Left lobe of liver (tissue), 2 donors: ENCODE measurements around the gene DBP. TPM values are rescaled to one million over a fixed set of nuclear protein-coding genes. Genes with fewer than 3 reads are reported as not detected.
"Not testable (repeated sequence)": the region's sequence is repeated elsewhere in the genome, so short reads cannot be mapped to it uniquely, and the experiment has no call there.

ENCODE experiments used
- ATAC-seq: fragments of 200-7000 bp; cut with Tn5 transposase; one replicate; pipeline ENCODE4 v1.9.1; 2020; ENCODE audit warnings: mild to moderate bottlenecking, moderate library complexity
- DNase-seq: peaks from one replicate; pipeline ENCODE4 v3.0.0-alpha.2; 2020; ENCODE audit warnings: low spot score
- total RNA-seq: library from RNA; stranded (reverse); gene quantifications from one replicate; pipeline ENCODE4 v1.2.1, GENCODE V29; 2021
- donor health status: DM: no; HTN: no; CAD: no; lungs with moderate emphysema.
- donor health status: DM: no; HTN: yes; CAD: no.

Gene DBP
- total RNA-seq, 1 donor from 2014 or later: 11.4 TPM

GRCh38 chr19:48642862-48643261, 5.7 kb upstream of the DBP start:
- DNase-seq (no peak), ATAC-seq (no peak)

GRCh38 chr19:48641850-48642249, 4.7 kb upstream of the DBP start:
- DNase-seq (no peak), ATAC-seq (no peak)

GRCh38 chr19:48639483-48640375, 2.5 kb upstream of the DBP start:
- DNase-seq (no peak), ATAC-seq (no peak)

DNA sequence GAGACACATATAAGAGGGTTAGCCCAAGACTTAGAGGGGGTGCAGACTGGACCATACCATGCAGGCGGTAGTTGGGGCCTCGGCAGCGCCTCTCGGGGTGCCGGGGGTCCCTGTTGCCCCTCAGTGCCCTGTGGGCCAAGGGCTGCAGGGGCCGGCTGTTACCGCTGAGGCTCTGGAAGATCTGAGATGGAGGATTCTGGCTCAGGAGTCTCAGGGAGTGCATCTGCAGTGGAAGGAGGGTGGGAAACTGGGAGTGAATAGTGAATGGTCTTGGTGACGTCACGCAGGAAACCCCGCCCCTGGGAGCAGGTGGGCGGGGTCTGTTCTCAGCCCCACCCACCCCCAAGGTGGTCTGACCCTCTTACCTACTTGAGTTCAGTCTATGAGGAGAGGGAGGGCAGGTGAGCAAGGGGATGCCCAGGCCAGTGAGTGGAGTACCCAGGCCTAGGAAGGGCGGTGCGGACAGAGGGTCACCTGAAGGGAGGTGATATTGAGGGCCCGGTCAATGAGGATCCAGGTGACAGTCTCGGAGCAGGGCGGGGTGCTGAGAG, 1.7 kb upstream of the DBP start:
- DNase-seq: peak; percentile 57
- ATAC-seq: no peak

GRCh38 chr19:48637948-48638830, 1.0 kb upstream of the DBP start:
- ATAC-seq: peak; percentile 48
- DNase-seq: peak; percentile 86

GRCh38 chr19:48637449-48637947, 319 bp upstream of the DBP start:
- peak; percentile 99 for DNase-seq
- ATAC-seq: peak; percentile 65

GRCh38 chr19:48635966-48636858, 967 bp downstream of the DBP start:
- ATAC-seq (no peak), DNase-seq (peak; percentile 63)

DNA sequence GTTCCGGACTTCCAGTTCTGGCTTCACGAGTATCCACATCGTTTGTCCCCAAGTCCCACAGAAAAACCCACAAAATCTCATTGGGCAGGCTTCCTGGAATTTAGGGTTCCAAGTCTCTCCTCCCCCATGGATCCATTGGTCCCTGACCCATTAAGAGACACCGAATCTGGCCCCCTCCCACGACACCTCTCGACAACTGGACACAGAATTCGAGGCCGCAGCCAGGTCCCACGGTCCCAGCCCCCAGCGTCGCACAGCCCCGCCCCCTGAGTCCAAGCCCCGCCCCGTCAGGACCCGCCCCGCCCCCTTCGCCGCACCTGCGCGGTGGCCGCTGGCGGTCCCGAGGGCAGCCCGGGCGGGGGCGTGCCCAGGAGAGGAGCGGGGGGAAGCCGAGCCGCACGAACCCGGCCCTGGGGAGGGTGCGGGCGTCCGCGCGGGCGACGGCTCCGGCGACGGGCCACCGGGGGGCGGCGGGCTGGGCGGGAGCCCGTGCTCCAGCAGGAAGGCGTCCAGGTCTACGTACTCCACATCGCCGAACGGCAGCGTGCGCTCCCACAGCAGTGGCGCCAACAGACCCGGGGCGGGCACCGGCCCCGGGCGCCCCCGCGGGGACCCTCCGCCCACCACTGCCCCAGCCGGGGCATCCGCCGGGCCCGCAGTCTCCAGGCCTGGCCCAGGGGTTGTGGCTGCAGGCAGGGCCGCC, 1.8 kb downstream of the DBP start:
- DNase-seq (peak; percentile 84), ATAC-seq (peak; percentile 59)

GRCh38 chr19:48634424-48635262, 2.5 kb downstream of the DBP start:
- ATAC-seq (peak; percentile 44), DNase-seq (peak; percentile 97)

DNA sequence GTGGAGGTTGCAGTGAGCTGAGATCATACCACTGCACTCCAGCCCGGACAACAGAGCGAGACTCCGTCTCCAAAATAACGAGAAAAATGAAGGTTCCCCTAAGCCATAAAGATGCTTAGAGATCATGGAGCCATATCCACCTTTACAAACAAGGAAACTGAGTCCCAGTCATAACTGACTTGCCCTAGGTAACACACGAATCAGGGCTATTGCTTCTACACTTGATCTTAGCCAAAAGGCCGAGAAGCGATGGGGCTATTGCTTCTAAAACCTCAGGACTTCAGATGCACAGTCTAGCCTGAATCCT, 3.2 kb downstream of the DBP start:
- no peak for ATAC-seq

DNA sequence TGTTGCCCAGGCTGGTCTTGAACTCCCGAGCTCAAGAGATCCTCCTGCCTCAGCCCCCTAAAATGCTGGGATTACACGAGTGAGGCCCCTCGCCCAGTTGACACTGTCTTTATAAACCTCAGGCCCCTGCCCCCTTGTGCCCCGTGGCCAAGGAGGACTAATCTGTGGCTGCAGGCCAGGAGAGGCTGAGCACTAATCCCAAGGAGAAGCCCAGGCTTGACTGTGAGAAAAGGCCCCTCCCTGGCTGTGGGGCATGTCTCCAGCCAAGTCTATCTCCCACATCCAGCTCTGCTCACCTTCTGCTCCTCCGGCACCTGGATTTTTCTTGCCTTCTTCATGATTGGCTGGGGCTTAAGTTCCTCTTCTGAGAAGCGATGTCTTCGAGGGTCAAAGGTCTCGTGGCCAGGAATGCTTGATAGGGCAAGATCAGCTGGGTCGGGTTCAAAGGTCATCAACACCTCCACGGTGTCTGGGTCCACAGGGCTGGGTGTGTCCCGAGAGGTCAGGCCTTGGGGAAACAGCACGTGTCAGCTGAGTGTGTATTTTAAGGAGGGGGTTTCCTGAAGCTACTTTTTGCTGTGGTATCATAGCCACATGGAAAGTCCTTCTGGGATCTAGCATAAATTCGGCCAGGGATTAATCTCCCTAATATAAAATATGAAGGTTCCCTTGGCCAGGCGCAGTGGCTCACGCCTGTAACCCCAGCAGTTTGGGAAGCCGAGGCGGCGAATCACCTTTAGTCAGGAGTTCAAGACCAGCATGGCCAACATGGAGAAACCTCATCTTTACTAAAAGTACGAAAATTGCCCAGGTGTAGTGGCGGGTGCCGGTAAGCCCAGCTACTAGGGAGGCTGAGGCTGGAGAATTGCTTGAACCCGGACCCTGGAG, 3.8 kb downstream of the DBP start:
- ATAC-seq: no peak
- DNase-seq: no peak

More for the DNA sequence above, 3.2 kb downstream of the DBP start:
- no peak for DNase-seq

DNA sequence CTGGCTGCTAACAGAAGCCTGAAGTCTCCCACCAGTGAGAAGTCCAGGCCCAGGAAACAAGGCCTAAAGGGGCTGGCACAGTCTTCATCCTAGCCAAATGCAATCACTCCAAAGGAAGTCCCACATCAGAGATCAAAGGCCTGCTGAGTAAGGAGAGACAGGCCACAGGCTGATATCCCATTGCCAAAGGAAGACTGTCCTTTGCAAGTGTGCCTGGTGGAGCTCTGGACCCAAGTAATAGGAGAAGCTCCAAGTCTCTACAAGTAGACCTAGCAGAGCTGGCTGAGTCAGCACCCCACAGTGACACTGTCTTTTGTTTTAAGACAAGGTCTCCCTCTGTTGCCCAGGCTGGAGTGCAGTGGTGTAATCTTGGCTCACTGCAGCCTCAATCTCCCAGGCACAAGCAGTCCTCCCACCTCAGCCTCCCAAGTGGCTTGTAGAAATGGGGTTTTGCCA, 4.5 kb downstream of the DBP start:
- ATAC-seq: no peak
- no peak for DNase-seq

DNA sequence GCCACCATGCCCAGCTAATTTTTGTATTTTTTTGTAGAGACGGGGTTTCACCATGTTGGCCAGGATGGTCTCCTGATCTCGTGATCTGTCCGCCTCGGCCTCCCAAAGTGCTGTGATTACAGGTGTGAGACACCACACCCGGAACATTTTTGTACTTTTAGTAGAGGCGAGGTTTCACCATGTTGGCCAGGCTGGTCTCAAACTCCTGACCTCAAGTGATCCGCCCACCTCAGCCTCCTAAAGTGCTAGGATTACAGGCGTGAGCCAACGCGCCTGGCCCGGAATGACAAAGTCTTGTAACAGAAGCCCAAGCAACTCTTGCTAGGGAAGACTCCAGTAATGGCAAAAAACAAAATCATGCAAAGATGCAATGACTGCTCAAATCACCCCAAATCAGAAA, 4.9 kb downstream of the DBP start:
- not testable (repeated sequence) for ATAC-seq, DNase-seq

GRCh38 chr19:48631225-48631624, 6.0 kb downstream of the DBP start:
- DNase-seq (no peak), ATAC-seq (no peak)

GRCh38 chr19:48630296-48631063, 6.7 kb downstream of the DBP start:
- no peak for ATAC-seq
- peak; percentile 72 for DNase-seq

DNA sequence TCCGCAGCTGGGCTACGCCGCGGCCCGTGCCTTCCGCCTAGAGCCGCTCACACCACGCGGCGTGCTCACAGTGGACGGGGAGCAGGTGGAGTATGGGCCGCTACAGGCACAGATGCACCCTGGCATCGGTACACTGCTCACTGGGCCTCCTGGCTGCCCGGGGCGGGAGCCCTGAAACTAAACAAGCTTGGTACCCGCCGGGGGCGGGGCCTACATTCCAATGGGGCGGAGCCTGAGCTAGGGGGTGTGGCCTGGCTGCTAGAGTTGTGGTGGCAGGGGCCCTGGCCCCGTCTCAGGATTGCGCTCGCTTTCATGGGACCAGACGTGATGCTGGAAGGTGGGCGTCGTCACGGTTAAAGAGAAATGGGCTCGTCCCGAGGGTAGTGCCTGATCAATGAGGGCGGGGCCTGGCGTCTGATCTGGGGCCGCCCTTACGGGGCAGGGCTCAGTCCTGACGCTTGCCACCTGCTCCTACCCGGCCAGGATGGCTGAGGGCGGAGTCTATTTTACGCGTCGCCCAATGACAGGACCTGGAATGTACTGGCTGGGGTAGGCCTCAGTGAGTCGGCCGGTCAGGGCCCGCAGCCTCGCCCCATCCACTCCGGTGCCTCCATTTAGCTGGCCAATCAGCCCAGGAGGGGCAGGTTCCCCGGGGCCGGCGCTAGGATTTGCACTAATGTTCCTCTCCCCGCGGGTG, 7.4 kb downstream of the DBP start:
- DNase-seq (peak; percentile 70), ATAC-seq (peak; percentile 30)

DNA sequence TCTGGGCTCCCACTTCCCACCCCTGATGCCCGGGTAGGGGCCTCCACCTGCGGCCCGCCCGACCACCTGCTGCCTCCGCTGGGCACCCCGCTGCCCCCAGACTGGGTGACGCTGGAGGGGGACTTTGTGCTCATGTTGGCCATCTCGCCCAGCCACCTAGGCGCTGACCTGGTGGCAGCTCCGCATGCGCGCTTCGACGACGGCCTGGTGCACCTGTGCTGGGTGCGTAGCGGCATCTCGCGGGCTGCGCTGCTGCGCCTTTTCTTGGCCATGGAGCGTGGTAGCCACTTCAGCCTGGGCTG, 7.9 kb downstream of the DBP start:
- no peak for DNase-seq
- ATAC-seq: no peak
